Activated naive CD4-positive, alpha-beta T cell (primary cell): ENCODE measurements around the gene TRIM25.

Experiments used
- DNase-seq, 4 experiments: peaks; one replicate each; lab custom pipeline; 2025; lab: John Stamatoyannopoulos, UW

Gene TRIM25

GRCh38 chr17:56867948-56868376, 45.9 kb downstream of the TRIM25 start:
- DNase-seq, result no peak

- no peak for DNase-seq
Observed at GRCh38 chr17:56866496-56866895, 47.4 kb downstream of the TRIM25 start.

- DNase-seq, result no peak
Observed at GRCh38 chr17:56866076-56866475, 47.8 kb downstream of the TRIM25 start.

- no peak for DNase-seq
Observed at GRCh38 chr17:56863974-56864373, 49.9 kb downstream of the TRIM25 start.

GRCh38 chr17:56861899-56862298, 52.0 kb downstream of the TRIM25 start:
- no peak for DNase-seq

GRCh38 chr17:56851008-56851407, 62.8 kb downstream of the TRIM25 start:
- no peak for DNase-seq

GRCh38 chr17:56850591-56850990, 63.3 kb downstream of the TRIM25 start:
- no peak for DNase-seq

GRCh38 chr17:56849131-56849530, 64.7 kb downstream of the TRIM25 start:
- DNase-seq, result no peak

GRCh38 chr17:56847106-56847505, 66.7 kb downstream of the TRIM25 start:
- DNase-seq, result no peak

- no peak for DNase-seq
Observed at GRCh38 chr17:56845934-56846333, 67.9 kb downstream of the TRIM25 start.

- DNase-seq, result no peak
Observed at GRCh38 chr17:56842577-56842976, 71.3 kb downstream of the TRIM25 start.

GRCh38 chr17:56838687-56839086, 75.2 kb downstream of the TRIM25 start:
- DNase-seq, result no peak
